GM19240 (cell line): ENCODE measurements around the gene SPCS1.
"Not testable (repeated sequence)": the region's sequence is repeated elsewhere in the genome, so short reads cannot be mapped to it uniquely, and the experiment has no call there.

Experiments used
- DNase-seq: peaks from one replicate; pipeline ENCODE4 v3.0.0; 2011; ENCODE audit warnings: low spot score; ENCODE audit not compliant: insufficient read length

SPCS1 gene

DNA sequence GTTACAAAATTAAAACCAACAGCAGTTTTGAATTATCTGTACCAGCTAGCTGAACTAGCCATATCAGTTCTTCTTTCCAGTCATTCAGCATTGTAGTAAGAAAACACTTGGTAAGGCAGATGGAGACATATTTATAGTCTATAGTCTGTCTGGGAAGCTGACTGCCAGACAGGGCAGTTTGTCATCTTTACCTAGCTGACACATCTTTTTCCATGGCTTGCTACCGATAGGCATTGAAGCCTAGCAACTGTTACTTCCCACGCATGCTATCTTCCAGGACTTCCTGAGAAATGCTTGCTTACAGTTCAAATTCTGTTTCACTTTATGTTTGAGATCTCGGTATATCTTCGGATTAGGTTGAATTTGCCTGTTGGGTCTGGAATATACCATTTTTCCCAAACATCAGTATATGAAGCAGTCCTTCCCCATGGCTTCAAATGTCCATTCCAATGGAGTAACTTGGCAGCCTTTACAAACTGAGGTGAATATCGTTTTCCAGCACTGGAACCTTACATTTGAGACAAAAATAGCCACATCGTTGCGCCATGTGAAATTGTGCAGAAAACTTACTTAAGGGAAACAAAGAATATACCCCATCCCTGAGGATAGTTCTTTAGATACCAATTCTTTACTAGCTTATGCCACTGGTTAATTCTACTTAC, 11.2 kb upstream of the SPCS1 start:
- DNase-seq, result no peak

DNA sequence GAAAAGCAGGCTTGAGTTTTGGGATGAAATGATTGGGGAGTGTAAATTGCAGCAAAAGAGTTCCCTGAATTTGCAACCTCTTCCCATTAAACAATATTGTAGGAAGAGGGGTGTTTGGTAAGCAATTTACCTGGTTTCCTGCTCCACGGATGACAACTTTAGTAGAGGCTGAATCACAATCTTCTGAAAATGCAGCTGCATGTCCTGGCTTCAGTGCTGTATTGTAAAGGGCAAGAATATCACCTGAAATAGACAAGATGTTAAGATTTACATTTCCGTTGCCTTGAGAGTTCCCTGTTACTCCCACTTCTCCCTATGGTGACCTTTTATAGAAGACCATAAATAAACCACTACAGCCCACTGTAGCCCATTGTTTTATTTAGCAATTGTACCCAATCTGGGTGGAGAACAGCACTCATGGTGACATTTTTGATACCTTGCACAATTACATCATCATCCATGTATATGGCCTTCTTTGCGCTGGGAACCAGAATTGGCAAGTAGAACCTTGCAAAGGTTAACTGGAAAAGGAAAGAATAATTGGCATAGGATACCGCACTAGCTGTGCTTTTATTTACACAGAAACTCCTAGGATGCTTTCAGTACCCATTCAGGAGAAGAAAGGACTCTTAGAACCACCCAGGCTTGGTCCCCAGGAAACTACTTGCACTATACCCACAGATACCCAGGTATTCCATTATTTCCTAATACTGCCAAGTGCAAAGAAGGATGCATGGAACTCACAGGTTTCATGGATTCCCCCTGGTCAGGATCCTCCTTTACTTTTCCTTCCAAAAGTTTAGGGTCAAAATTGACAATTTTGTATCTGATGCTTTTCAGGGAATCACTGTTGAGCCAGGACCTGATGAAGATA, 9.9 kb upstream of the SPCS1 start:
- no peak for DNase-seq

DNA sequence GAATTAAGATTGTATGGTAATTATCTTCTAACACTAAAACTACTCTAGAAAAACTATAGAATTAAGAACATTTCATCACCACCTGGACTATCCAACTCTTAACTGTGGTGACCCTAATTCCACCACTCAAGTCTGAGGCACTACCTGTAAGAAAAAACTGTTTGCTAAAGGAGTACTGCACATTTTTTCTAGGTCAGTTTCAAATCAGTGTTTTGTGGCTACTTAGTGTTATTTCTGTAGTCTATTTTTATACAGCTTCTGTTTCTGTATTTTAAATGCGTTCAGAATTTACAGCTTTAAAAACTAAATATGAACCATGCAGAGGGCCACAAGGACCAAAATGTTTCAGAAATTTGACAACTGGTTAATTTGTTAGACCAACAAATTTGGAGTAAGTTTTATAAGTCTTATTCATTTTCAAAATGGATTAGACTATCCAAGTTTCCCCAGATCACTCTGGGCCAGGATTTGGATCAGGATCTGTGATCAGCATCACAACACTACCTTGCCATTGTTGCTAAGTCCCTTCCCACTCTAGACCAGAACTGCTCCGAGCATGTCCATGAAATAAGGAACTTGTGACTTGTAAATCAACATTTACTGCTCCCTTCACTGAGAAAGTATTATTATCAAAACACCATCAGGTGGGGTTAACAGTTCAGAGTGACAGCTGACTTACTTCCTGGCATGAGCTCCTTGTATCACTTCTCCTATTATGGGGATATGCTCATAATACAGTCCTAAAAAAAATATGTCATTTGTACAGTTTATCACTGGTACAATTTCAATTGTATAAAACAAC, 8.9 kb upstream of the SPCS1 start:
- no peak for DNase-seq

DNA sequence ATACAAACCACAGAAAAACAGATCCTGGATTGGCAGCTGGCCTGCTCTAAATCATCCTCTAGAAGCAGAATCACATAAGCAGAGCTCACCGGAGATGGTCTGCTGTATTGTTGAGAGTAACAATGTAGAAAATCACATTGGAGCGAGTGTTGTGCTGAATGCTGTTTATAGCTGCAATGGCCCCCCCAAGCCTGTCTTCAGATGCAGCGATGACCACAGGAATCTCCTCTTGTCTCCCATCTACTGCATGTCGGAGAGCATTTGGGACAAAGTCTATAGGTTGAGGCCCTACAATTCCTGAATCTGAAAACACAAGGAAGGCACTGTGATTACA, 8.3 kb upstream of the SPCS1 start:
- DNase-seq, result no peak

DNA sequence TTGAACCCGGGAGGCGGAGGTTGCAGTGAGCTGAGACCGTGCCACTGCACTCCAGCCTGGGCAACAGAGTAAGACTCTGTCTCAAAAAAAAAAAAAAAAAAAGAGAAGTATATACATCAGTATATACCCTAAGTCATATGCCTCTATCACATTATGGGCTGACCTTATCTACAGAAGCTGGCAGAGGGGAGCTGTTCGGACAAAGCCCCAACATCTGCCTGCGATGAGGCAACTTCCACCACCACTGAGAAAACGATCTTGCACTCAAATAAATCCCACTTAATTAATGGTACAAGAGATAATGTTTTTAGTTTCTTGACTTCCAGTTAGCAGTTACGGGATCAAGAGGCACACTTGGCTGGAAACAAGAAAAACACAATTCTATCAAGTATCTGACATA, 2.6 kb upstream of the SPCS1 start:
- no peak for DNase-seq

DNA sequence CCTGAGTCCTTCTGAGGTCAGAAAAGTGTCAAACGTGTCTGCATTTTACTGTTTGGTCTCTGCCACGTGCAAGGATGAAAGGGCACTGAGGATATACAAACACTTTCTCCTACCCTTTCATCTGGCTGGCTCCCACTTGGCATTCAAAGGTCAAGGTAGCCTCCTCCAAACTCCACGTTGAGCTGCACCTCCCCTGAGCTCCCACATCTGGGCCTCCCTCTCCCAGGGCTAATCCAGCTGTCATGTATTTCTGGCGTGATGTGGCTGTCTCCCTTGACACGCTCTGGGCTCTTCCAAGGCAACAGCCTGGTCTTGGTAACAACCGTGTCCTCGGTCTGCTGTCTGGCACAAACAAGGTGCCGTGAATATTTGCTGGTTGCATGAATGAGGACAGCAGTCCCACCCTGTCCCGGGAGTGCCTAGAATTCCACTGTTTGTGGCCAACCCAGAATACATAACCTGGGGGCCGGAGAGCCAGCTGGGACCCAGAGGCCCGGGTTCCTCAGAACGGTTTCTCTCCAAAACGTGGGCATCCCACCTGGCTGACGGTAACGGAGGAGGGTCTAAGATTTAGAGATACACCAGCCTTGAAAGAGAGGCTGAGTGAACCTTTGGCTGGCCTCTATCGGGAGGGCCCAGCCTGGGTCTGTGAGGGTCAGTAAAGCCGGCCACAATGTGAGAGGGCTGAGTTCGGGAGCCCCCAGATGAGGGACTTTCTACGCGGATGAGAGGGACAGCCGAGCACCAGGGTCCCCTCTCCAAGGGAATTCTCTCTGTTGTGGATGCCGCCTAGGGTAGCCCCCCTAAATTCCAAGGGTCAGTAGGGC, 1.1 kb upstream of the SPCS1 start:
- no peak for DNase-seq

DNA sequence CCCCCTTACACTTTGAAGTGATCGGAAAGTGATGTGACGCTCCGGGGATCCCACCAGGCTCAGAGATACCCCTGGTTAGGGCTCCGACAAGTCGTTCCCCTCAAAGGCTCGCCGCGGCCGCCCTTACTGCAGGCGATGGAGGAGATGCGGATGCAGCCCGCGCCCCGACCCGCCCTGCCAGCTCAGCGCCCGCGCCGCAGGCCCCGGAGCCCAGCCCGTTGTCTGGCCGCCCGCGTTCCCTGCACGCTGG, 543 bp upstream of the SPCS1 start:
- DNase-seq, result no peak

DNA sequence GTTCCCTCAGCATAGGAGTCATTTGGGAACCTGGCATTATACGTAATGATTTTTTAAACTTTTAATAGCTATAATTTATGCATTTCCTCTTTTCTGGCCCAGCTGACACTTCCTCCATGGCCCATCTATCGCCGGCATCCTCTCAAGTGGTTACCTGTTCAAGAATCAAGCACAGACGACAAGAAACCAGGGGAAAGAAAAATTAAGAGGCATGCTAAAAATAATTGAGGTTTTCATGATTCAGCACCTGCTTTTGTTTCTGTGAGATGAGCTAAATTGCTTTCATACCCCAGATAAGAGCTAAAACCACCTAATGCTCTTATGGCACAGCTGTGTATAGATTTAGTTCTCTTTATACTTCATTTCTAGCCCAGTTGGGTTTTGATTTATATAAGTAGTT, 1.7 kb downstream of the SPCS1 start:
- no peak for DNase-seq

DNA sequence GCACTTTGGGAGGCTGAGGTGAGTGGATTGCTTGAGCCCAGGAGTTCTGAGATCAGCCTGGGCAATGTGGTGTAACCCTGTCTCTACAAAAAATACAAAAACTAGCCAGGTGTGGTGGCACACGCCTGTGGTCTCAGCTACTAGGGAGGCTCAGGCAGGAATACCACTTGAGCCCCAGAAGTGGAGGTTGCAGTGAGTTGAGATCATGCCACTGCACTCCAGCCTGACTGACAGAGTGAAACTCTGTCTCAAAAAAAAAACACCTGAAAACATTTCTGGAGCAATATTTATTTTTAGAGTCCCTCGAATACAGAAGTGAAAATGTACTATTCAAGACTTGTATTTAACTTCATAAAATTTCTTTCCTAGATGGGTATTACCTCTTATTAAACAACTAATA, 4.6 kb downstream of the SPCS1 start:
- DNase-seq, result no peak

DNA sequence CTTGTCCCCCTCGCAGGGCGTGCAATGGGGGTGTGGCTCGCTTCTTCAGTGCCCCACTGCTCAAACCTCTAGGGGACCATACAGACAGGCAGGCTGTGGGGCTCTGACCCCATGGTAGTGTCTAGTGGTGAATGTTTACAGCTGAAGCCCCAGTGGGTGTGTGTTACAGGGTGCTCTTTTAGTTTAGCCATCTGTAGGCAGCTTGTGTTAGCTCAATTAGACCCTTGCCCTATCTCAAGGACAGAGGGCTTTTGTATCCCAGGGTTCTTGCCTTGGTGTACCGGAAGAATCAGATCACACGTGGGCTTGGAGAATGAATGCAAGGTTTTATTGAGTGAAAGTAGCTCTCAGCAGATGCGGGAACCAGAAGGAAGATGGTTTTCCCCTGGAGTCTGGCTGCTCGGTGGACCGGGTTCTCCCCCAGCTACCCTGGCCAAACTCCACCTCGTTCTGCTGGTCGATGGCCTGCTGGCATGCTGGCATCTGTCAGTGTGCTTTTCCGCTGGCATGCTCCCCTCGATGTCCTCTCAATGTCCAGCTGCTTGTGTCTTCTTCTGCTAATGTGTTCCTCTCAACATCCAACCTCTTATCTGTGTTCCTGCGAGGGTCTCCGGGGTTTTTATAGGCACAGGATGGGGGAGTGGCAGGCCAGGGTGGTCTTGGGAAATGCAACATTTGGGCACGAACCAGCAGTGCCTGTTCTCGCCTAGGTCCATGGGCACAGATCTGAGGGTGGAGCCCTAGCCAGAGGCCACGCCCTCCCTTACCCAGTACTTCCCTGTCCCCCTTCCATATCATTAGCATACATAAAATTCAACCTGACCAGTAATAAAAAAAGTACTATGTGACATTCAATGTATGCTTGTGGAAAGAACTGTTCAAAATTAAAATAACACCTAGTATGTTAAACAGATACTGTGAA, 6.6 kb downstream of the SPCS1 start:
- no peak for DNase-seq

DNA sequence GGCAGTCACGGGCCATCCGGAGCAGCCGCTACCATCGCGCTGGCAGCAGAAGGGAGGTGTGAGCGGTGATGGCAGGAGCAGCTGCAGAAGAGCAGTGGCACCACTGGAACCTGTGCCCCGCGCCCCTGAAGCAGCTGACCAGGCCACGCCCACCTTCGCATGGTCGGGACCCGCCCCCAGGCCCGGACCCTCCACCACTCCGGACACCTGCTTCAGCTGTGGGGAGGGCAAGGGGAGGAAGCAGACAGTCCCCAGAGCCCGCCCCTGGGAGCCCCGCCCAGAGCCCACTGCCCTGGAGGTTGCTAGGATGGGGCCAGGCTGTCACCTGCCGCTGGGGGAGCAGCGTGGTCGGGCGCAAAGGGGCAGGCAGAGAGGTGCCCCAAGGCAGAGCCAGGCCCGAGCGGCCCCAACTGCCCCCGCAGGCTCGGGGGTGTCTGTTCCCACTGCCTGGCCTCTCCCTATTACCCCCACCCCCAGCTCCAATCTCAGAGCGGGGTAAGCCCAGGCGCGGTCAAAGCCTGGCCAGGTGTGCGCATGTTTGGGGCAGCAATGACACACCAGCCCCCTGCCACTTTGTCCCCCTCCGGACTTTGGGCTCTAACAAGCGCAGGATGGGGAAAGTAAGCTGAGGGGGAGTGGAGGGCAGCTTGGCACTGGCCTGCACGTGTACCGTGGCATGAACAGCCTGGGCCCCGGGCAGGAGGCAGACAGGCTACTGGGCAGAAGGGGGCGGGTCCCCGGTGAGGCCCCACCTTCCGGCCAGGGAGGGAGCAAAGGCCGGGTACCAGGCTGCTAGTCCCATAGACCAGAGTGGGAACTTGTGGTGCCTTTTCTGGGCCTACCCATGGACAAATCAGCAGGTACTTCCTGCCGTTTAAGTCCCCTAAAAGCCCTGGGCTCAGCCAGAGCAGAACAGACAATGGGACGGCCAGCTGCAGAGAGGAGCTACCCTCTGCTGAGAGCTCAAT, 8.7 kb downstream of the SPCS1 start:
- no peak for DNase-seq

DNA sequence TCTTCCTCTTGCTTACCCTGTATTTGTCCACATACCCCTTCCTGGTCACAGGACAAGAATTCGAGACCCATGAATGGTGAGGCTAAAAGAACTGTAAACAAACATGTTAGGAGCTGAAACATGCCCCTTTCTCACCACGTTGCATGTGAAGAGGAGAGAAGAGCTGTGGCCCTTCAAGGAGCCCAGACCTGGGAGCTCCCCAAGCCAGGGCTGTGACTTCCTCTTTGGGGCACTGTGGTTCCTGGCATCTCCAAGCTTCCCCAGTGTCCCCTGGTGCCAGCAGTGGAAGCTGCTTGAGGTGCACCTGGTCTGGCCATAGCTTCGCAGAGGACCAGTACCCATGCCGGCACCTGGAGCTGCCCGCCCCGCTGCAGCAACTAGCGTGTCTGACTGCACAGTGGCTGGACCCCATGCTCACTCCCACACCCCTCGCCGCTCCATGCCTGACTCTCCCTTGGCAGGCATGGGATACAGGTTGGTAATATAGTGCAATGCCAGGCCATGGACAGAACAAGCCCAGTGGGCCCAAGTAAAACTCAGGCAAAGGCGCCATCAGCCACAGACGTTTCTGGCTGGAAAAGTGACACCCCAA, 9.9 kb downstream of the SPCS1 start:
- no peak for DNase-seq

DNA sequence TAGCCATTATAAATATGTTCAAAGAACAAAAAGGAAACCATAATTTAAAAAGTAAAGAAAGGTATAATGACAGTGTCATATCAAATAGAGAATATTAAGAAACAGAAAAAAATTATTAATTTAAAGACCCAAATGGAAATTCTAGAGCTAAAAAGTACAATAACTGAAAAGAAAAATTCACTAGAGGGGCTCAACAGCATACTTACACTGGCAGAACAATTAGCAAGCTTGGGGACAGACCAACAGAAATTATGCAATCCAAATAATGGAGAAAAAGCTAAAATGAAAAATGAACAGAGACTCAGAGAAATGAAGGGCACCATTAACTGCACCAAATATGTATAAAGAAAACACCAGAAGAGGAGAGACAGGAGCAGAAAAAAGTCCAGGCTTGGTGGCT, 13.7 kb downstream of the SPCS1 start:
- DNase-seq, result no peak

DNA sequence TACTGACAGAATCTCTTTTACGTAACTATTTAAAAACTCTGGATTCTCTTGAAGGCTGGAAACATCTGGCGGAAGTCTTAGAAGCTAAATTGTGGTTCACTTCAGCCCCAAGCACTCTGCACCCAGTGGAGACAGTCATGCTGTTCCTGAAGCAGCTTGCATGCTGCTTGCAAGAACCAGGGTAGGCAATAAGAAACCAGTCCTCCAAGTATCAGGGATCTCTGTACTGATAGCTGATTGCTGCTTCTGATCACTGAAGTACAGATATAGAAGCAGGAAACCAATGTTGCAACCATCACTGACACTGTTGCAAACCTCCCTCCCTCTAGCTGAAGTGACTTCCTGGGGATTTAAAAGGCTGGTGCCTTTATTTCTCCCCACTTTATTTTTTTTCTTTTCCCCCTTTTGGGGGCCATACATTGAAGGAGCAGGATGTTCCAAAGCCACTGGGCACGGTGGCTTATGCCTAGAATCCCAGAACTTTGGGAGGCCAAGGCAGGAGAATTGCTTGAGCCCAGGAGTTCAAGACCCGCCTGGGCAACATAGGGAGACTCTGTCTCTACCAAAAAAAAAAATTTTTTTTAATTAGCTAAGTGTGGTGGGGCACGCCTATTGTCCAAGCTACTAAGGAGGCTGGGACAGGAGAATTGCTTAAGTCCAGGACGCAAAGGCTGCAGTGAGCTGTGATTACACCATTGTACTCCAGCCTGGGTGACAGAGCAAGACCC, 15.3 kb downstream of the SPCS1 start:
- no peak for DNase-seq

DNA sequence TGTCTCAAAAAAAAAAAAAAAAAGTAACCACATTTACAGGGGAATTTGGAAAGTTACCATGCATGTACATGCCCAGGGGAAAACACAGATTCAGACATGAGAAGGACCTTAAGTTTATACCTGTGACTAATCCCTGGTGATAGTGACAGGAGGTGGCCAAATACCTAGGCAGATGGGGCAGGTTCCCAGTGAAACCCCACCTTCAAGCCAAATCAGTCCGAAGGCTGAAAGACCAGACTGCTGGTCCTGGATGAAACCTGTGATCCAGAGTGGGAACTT, 15.8 kb downstream of the SPCS1 start:
- no peak for DNase-seq

DNA sequence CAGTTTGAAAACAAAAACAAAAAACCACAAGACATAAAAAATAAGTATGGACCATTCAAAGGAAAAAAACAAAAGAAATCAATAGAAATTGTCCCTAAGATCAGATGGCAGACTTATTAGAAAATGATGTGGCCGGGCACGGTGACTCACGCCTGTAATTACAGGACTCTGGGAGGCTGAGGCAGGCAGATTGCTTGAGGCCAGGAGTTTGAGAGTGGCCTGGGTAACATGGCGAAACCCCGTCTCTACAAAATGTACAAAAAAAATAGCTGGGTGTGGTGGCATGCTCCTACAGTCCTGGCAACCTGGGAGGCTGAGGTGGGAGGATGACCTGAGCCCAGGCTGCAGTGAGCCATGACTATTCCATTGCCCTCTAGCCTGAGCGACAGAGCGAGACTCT, 16.6 kb downstream of the SPCS1 start:
- DNase-seq, result no peak

DNA sequence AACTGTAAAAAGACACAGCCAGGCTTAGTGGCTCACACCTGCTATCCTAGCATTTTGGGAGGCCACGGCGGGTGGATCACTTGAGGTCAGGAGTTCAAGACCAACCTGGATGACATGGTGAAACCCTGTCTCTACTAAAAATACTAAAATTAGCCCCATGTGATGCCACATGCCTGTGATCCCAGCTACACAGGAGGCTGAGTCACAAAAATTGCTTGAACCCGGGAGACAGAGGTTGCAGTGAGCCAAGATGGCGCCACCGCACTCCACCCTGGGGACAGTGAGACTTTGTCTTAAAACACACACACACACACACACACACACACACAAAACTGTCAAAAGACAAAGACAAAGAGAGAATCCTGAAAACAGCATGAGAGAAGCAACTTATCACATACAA, 18.0 kb downstream of the SPCS1 start:
- DNase-seq, result no peak

DNA sequence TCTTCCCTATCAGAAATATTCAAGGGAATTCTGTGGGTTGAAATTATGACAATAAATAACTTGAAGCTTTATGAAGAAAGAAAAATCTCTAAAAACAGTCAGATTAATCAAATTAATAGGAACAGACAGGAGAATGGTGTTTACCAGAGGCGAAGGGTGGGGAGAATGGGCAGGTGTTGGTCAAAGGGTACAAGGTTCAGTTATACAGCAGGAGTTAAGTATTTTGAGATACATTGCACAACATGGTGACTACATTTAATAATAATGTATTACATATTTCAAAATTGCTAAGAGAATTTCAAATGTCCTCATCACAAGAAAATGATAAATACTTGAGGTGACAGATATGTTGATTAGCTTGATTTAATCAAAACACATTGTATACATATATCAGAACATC, 18.6 kb downstream of the SPCS1 start:
- no peak for DNase-seq

DNA sequence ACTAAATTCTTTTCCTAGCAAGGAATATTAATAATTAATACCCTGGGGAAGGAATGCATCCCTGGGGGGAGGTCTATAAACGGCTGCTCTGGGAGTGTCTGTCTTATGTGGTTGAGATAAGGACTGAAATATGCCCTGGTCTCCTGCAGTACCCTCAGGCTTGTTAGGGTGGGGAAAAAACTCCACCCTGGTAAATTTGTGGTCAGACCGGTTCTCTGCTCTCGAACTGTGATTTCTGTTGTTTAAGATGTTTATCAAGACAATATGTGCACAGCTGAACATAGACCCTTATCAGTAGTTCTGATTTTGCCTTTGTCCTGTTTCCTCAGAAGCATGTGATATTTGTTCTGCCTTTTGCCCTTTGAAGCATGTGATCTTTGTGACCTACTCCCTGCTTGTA, 22.8 kb downstream of the SPCS1 start:
- not testable (repeated sequence) for DNase-seq
